OCI-LY3 (cell line): ENCODE measurements around the gene DMWD.

Source experiments
- EZH2phosphoT487 ChIP-seq: fragments of 200-600 bp; shearing (Covaris generic); IDR thresholded peaks from 2 replicates; pipeline ENCODE4 v1.6.1; 2018; ENCODE audit warnings: antibody characterized with exemption, mixed run types, low read depth
- TF ChIP-seq, protein P1 (sequence below): fragments of 200-600, 300-600 bp; sonication (generic); IDR thresholded peaks from 2 replicates; pipeline ENCODE4 v1.5.1; 2014; ENCODE audit warnings: antibody characterized with exemption, low read length, low read depth

GRCh38 chr19:45800070-45800553, 7.5 kb upstream of the DMWD start:
- TF ChIP-seq, protein P1, sequence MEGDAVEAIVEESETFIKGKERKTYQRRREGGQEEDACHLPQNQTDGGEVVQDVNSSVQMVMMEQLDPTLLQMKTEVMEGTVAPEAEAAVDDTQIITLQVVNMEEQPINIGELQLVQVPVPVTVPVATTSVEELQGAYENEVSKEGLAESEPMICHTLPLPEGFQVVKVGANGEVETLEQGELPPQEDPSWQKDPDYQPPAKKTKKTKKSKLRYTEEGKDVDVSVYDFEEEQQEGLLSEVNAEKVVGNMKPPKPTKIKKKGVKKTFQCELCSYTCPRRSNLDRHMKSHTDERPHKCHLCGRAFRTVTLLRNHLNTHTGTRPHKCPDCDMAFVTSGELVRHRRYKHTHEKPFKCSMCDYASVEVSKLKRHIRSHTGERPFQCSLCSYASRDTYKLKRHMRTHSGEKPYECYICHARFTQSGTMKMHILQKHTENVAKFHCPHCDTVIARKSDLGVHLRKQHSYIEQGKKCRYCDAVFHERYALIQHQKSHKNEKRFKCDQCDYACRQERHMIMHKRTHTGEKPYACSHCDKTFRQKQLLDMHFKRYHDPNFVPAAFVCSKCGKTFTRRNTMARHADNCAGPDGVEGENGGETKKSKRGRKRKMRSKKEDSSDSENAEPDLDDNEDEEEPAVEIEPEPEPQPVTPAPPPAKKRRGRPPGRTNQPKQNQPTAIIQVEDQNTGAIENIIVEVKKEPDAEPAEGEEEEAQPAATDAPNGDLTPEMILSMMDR: no peak
- no peak for TF ChIP-seq EZH2phosphoT487
